Vagina (tissue), 2 donors: ENCODE measurements around the gene GOLGA3. TPM values are rescaled to one million over a fixed set of nuclear protein-coding genes. Genes with fewer than 3 reads are reported as not detected.

ENCODE experiments used
- DNase-seq, 2 donors: peaks; one replicate each; pipeline ENCODE4 v3.0.0-alpha.2; 2017; ENCODE audit errors: extremely low spot score in 2 of 2
- H3K27ac ChIP-seq: fragments of 200-600 bp; sonication (generic); one replicate; pipeline ENCODE4 v1.5.1; 2019
- H3K27me3 ChIP-seq: fragments of 200-600 bp; sonication (generic); one replicate; pipeline ENCODE4 v1.5.1; 2019
- H3K36me3 ChIP-seq, 2 donors: fragments of 200-600 bp; sonication (generic); one replicate each; pipeline ENCODE4 v1.5.1; 2017 to 2019
- H3K4me1 ChIP-seq: fragments of 200-600 bp; sonication (generic); one replicate; pipeline ENCODE4 v1.5.1; 2019
- H3K4me3 ChIP-seq, 2 donors: fragments of 200-600 bp; sonication (generic); 1 replicate in 1 of 2; 2 replicates in 1 of 2; pipeline ENCODE4 v1.5.1; 2016 to 2019
- H3K9me3 ChIP-seq: fragments of 200-600 bp; sonication (generic); one replicate; pipeline ENCODE4 v1.5.1; 2019
- CTCF ChIP-seq, 3 experiments: fragments of 450-650 bp in 2 of 3; fragments of 200-600 bp in 1 of 3; sonication (generic) in 1 of 3; IDR thresholded peaks; one replicate each; pipeline ENCODE4 v1.5.1; 2017 to 2019; ENCODE audit warnings: antibody characterized with exemption in 3 of 3, mild to moderate bottlenecking in 2 of 3, moderate library complexity in 2 of 3
- POLR2A ChIP-seq, 2 donors: fragments of 450-650 bp; IDR thresholded peaks; one replicate each; pipeline ENCODE4 v1.6.1; 2017; ENCODE audit warnings: antibody characterized with exemption in 2 of 2, mild to moderate bottlenecking in 2 of 2, moderate library complexity in 2 of 2
- POLR2AphosphoS5 ChIP-seq, 2 donors: sonication (generic); formaldehyde crosslinking; IDR thresholded peaks; one replicate each; pipeline ENCODE4 v1.9.0; 2017; ENCODE audit warnings: antibody characterized with exemption in 2 of 2, mild to moderate bottlenecking in 2 of 2, low read depth in 1 of 2; ENCODE audit not compliant: insufficient read depth in 1 of 2
- intact Hi-C: fragments of 100-400 bp; cut with DNase I; formaldehyde crosslinking; loops from one replicate; pipeline ENCODE4 v1.15.1; 2023
- total RNA-seq: library from RNA; depleted of rRNA; stranded (reverse); fragments of >200 nt; gene quantifications from one replicate; pipeline ENCODE4 v1.2.3, GENCODE V29; 2016

GOLGA3 gene
- total RNA-seq, 1 donor from 2014 or later: 49.8 TPM

GRCh38 chr12:132834181-132834711 lies 5.6 kb upstream of the GOLGA3 start:
- no peak overlapping the region for H3K4me3 ChIP-seq
- intact Hi-C loops: no loop called here
- no peak for TF ChIP-seq CTCF (IDR thresholded peaks at IDR 0.05)
- no peak for TF ChIP-seq POLR2A (IDR thresholded peaks at IDR 0.05)
- no peak for TF ChIP-seq POLR2AphosphoS5 (IDR thresholded peaks at IDR 0.05; ENCODE audit: insufficient read depth in 1 of 2, low read depth in 1 of 2)
- H3K4me1 ChIP-seq: peaks cover 19% of the 10 kb centered on the region
- DNase-seq: no peak
- H3K9me3 ChIP-seq: no peaks in the 10 kb centered on the region
- no peak overlapping the region for H3K27ac ChIP-seq
- H3K27me3 ChIP-seq: no peaks in the 10 kb centered on the region
- no peaks in the 10 kb centered on the region for H3K36me3 ChIP-seq

DNA sequence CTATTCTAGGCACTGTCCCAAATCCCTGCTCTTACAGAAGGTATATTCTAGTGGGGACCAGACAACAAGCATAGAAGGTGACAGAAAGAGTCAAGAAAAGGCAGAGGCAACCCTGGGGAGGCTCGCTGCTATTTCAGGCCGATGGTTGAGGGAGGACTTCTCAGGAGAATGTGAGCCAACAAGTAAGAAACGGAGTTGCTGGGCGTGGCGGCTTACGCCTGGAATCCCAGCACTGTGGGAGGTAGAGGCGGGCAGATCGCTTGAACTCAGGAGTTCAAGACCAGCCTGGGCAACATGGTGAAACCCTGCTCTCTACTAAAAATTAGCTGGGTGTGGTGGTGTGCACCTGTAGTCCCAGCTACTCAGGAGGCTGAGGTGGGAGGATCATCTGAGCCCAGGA lies 4.7 kb upstream of the GOLGA3 start:
- no peak overlapping the region for H3K4me3 ChIP-seq
- no peaks in the 10 kb centered on the region for H3K9me3 ChIP-seq
- TF ChIP-seq POLR2AphosphoS5 (IDR thresholded peaks at IDR 0.05; ENCODE audit: insufficient read depth in 1 of 2, low read depth in 1 of 2): no peak
- no peak for TF ChIP-seq CTCF (IDR thresholded peaks at IDR 0.05)
- no peak for TF ChIP-seq POLR2A (IDR thresholded peaks at IDR 0.05)
- intact Hi-C loops: no loop called here
- no peaks in the 10 kb centered on the region for H3K27me3 ChIP-seq
- peaks cover 18% of the 10 kb centered on the region for H3K4me1 ChIP-seq
- H3K36me3 ChIP-seq: no peaks in the 10 kb centered on the region
- DNase-seq: no peak
- H3K27ac ChIP-seq: no peak overlapping the region

GRCh38 chr12:132831771-132832170 lies 3.1 kb upstream of the GOLGA3 start:
- H3K4me3 ChIP-seq: no peak overlapping the region

DNA sequence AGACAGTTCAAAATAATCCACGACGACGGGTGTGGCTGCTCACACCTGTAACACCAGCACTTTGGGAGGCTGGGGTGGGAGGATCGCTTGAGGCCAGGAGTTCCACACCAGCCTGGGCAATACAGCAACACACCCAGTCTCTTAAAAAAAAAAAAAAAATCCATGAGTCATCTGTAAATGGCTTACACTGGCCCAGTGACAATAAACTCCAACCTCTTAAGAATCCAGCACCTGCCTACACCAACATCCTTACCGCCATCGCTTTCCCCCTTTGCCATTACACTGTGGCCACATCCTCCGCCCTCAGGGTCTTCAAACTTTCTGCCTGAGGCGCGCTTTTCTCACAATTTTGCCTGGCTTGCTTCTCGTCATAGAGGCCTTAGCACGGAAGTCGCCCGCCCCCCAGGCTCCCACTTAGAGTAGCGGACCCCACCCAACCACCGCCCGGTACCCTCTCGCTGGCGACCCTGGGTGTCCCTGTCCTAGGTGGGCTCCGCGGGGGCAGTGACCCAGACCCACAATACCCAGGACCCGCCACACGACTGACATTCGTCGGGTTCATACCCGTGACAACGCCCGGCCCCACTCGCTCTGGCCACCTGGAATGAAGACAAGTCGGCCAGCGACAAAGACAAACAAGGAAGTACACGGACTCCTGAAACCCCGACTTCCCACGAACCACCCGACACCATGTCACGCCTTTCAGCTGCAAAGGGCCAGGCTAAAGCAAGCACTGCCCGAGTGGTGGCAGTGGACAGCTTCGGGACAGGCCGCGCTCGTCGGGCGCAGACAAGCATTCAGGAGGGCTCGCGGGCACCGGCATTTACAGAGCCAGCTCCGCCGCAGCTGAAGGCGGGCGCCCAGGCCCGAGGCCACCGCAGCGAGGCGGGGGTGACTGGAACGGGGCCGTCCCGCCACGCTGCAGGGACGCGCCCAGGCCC lies 636 bp downstream of the GOLGA3 start:
- Histone ChIP-seq H3K9me3 (no peaks in the 10 kb centered on the region), H3K4me3 (peak overlapping the region; percentile 87 to 90), H3K27me3 (no peaks in the 10 kb centered on the region), H3K4me1 (peaks cover 46% of the 10 kb centered on the region), H3K36me3 (peaks cover 0 to 36% of the 10 kb centered on the region in 2 donors), H3K27ac (peak overlapping the region; percentile 97)
- intact Hi-C loops: loop anchor here (2.0 to 5.0 kb wide), 2 partner anchors 65 to 79 kb away; no protein-coding TSS in a partner anchor
- TF ChIP-seq POLR2A (IDR thresholded peaks at IDR 0.05) (no peak), POLR2AphosphoS5 (IDR thresholded peaks at IDR 0.05; ENCODE audit: insufficient read depth in 1 of 2, low read depth in 1 of 2) (no peak), CTCF (IDR thresholded peaks at IDR 0.05) (no peak)
- DNase-seq: no peak

More at GRCh38 chr12:132831771-132832170, 3.1 kb upstream of the GOLGA3 start:
- H3K27me3 ChIP-seq: no peaks in the 10 kb centered on the region
- H3K36me3 ChIP-seq: peaks cover 0 to 7% of the 10 kb centered on the region in 2 donors
- TF ChIP-seq CTCF (IDR thresholded peaks at IDR 0.05) (no peak), POLR2A (IDR thresholded peaks at IDR 0.05) (no peak), POLR2AphosphoS5 (IDR thresholded peaks at IDR 0.05; ENCODE audit: insufficient read depth in 1 of 2, low read depth in 1 of 2) (no peak)
- no peak overlapping the region for H3K27ac ChIP-seq
- no peaks in the 10 kb centered on the region for H3K9me3 ChIP-seq
- peaks cover 21% of the 10 kb centered on the region for H3K4me1 ChIP-seq
- intact Hi-C loops: no loop called here
- no peak for DNase-seq
